Upper lobe of right lung (tissue), 1 donor: ENCODE measurements around the gene TBX1. TPM values are rescaled to one million over a fixed set of nuclear protein-coding genes. Genes with fewer than 3 reads are reported as not detected.

Experiments
- ATAC-seq: fragments of 200-7000 bp; cut with Tn5 transposase; one replicate; pipeline ENCODE4 v1.9.1; 2020; ENCODE audit warnings: mild to moderate bottlenecking, moderate library complexity
- DNase-seq: peaks from one replicate; pipeline ENCODE4 v3.0.0-alpha.2; 2020
- H3K27ac ChIP-seq: fragments of 200-600 bp; one replicate; pipeline ENCODE4 v1.8.0; 2022
- H3K27me3 ChIP-seq: fragments of 200-600 bp; one replicate; pipeline ENCODE4 v1.8.0; 2022; ENCODE audit warnings: mild to moderate bottlenecking
- H3K36me3 ChIP-seq: fragments of 200-600 bp; one replicate; pipeline ENCODE4 v1.8.0; 2022
- H3K4me1 ChIP-seq: fragments of 200-600 bp; one replicate; pipeline ENCODE4 v1.8.0; 2022
- H3K4me3 ChIP-seq: fragments of 200-600 bp; one replicate; pipeline ENCODE4 v1.8.0; 2022; ENCODE audit warnings: mild to moderate bottlenecking
- H3K9me3 ChIP-seq: fragments of 200-600 bp; one replicate; pipeline ENCODE4 v1.8.0; 2022
- intact Hi-C: fragments of 100-400 bp; cut with DNase I; formaldehyde crosslinking; loops from one replicate; pipeline ENCODE4 v1.11.0; 2022
- total RNA-seq: library from RNA; stranded (reverse); fragmentation: NEBNext Ultra II Directional; extraction: Animal tissue kit (Norgen Biotek cat#: 25700); gene quantifications from one replicate; pipeline ENCODE4 v1.2.1, GENCODE V29; 2021
- TF ChIP-seq, protein P1 (sequence below): fragments of 200-600 bp; IDR thresholded peaks from one replicate; pipeline ENCODE4 v1.8.0; 2022; ENCODE audit warnings: antibody characterized with exemption
- donor health status: DM: no; HTN: yes; CAD: no; lungs with severe emphysema.

Gene TBX1
- total RNA-seq, 1 donor from 2014 or later = 15.4 TPM

DNA sequence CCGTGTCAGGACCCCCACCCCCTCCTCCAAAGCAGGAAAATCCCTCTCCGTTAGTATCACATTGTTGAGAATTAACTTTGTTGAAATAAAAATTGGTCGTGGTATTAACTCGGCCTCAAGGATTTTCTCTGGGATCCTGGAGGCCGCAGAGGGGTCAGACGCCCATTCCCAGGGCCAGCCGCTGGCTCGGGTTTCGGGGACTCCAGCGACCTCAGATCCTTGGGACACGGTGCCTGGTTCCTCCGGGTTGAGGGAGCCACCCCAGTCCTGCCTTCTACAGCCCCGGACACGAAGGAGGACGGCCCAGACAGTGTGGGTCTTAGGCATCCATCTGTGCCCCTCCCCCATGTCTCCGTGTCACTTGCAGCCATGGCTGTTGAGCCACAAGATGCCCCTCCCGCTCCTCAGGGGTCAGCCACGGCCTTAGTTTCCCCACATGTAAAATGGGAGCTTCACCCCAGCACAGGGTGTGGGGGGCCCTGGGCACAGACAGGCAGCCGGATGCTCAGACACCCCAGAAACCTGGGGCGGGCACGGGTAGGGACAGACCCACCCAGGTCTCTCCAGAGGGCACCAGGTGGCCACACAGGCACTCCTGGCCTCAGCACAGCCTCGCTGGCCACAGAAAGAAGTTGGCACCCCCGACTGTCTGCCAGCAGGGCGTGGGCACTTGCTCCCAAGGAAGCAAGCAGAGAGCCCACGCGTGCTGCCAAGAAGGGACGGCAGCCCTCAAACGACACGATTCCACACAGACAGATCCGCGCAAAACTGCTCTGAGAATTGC is 21.7 kb upstream of the TBX1 start:
- intact Hi-C loops = no loop called here
- no peaks in the 10 kb centered on the region for H3K27me3 ChIP-seq
- H3K27ac ChIP-seq = no peak overlapping the region
- DNase-seq (no peak), ATAC-seq (no peak)
- no peaks in the 10 kb centered on the region for H3K4me1 ChIP-seq
- no peak overlapping the region for H3K4me3 ChIP-seq
- no peaks in the 10 kb centered on the region for H3K36me3 ChIP-seq
- no peaks in the 10 kb centered on the region for H3K9me3 ChIP-seq
- TF ChIP-seq, protein P1, sequence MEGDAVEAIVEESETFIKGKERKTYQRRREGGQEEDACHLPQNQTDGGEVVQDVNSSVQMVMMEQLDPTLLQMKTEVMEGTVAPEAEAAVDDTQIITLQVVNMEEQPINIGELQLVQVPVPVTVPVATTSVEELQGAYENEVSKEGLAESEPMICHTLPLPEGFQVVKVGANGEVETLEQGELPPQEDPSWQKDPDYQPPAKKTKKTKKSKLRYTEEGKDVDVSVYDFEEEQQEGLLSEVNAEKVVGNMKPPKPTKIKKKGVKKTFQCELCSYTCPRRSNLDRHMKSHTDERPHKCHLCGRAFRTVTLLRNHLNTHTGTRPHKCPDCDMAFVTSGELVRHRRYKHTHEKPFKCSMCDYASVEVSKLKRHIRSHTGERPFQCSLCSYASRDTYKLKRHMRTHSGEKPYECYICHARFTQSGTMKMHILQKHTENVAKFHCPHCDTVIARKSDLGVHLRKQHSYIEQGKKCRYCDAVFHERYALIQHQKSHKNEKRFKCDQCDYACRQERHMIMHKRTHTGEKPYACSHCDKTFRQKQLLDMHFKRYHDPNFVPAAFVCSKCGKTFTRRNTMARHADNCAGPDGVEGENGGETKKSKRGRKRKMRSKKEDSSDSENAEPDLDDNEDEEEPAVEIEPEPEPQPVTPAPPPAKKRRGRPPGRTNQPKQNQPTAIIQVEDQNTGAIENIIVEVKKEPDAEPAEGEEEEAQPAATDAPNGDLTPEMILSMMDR = no peak

DNA sequence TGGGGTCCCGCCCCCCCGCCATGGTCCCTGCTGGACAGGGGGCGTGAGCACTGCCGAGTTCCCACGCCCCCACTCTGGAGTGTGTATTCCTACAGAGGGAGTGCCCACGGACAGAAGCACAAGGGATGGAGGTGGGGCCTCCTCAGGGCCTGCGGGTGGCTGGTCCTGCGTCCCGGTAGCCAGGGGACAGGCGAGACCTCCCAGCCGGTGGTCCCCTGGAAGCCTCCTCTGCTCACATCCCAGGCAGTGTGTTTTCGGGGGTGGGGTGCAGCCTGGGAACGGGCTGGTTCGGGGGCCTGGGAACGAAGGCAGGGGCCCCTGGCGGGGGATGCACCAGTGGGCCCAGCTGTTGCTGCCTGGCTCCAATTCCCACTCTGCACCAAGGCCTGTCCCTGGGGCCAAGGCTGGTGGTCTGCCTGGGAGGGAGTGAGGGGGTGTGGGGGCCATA is 21.1 kb upstream of the TBX1 start:
- Histone ChIP-seq H3K27me3 (no peaks in the 10 kb centered on the region), H3K9me3 (no peaks in the 10 kb centered on the region), H3K36me3 (no peaks in the 10 kb centered on the region), H3K27ac (no peak overlapping the region), H3K4me1 (no peaks in the 10 kb centered on the region), H3K4me3 (no peak overlapping the region)
- intact Hi-C loops = no loop called here
- DNase-seq (no peak), ATAC-seq (no peak)
- TF ChIP-seq, protein P1 = no peak

DNA sequence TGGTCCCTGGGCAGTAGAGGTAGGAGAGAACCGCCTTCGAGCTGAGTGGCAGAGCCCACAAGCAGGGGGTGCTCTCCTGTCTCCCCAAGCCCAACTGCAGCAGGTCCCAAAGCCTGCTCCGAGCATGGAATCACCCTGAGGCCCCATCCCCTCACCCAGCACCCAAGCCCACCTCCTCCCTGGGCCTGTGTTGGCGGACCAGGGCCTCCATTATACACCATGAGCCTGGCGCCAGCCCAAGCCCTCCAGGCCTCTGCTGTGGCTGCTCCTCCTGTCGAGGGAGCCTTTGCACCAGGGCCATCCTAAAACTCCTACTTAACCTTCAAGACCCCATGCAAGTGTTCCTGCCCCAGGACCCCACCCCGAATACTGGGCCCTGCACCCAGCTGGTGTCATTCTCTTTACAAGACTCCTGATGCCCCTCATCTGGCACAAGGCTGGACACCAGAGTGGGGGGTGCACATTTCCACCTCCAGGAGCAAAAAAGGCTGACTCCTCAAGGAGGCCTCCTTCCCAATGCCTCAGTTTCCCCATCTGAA is 20.6 kb upstream of the TBX1 start:
- Histone ChIP-seq H3K27me3 (no peaks in the 10 kb centered on the region), H3K36me3 (no peaks in the 10 kb centered on the region), H3K9me3 (no peaks in the 10 kb centered on the region), H3K4me1 (no peaks in the 10 kb centered on the region), H3K27ac (no peak overlapping the region), H3K4me3 (no peak overlapping the region)
- intact Hi-C loops = no loop called here
- ATAC-seq (no peak), DNase-seq (no peak)
- TF ChIP-seq, protein P1 = no peak

GRCh38 chr22:19740586-19740985 is 20.0 kb upstream of the TBX1 start:
- no peaks in the 10 kb centered on the region for H3K27me3 ChIP-seq
- no peaks in the 10 kb centered on the region for H3K4me1 ChIP-seq
- ATAC-seq = no peak
- H3K4me3 ChIP-seq = no peak overlapping the region
- no peaks in the 10 kb centered on the region for H3K9me3 ChIP-seq
- intact Hi-C loops = no loop called here
- DNase-seq = no peak
- no peaks in the 10 kb centered on the region for H3K36me3 ChIP-seq
- H3K27ac ChIP-seq = no peak overlapping the region
- TF ChIP-seq, protein P1 = no peak

DNA sequence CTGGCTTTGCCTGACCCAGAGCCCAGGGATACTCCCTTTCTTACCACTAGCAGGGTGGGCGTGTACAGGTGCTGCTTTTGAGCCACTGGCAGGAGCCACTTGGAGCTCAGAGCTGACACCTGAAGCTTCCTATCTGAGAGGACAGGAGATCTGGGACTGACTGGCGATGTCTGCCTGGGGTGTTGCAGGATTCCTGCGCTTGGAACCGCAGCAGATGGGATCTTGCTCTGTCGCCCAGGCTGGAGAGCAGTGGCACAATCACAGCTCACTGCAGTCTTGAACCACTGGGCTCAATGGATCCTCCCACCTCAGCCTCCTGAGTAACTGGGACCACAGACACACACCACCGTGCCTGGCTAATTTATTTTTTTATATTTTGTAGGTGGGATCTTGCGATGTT is 19.5 kb upstream of the TBX1 start:
- Histone ChIP-seq H3K27ac (no peak overlapping the region), H3K27me3 (no peaks in the 10 kb centered on the region), H3K4me1 (no peaks in the 10 kb centered on the region), H3K36me3 (no peaks in the 10 kb centered on the region), H3K4me3 (no peak overlapping the region), H3K9me3 (no peaks in the 10 kb centered on the region)
- intact Hi-C loops = no loop called here
- ATAC-seq (no peak), DNase-seq (no peak)
- TF ChIP-seq, protein P1 = no peak
